Tongue (tissue), 2 donors: ENCODE measurements around the gene MARCHF11. TPM values are rescaled to one million over a fixed set of nuclear protein-coding genes. Genes with fewer than 3 reads are reported as not detected.

Experiments
- DNase-seq: peaks from one replicate; pipeline ENCODE4 v3.0.0-alpha.2; 2015
- total RNA-seq: library from RNA; depleted of rRNA; stranded (reverse); fragments of >200 nt; gene quantifications from one replicate; pipeline ENCODE4 v1.2.3, GENCODE V29; 2014

Gene MARCHF11
- total RNA-seq, 1 donor from 2014 or later: not detected

GRCh38 chr5:16131878-16132277 lies 47.7 kb downstream of the MARCHF11 start:
- no peak for DNase-seq

GRCh38 chr5:16128944-16129343 lies 50.6 kb downstream of the MARCHF11 start:
- no peak for DNase-seq

DNA sequence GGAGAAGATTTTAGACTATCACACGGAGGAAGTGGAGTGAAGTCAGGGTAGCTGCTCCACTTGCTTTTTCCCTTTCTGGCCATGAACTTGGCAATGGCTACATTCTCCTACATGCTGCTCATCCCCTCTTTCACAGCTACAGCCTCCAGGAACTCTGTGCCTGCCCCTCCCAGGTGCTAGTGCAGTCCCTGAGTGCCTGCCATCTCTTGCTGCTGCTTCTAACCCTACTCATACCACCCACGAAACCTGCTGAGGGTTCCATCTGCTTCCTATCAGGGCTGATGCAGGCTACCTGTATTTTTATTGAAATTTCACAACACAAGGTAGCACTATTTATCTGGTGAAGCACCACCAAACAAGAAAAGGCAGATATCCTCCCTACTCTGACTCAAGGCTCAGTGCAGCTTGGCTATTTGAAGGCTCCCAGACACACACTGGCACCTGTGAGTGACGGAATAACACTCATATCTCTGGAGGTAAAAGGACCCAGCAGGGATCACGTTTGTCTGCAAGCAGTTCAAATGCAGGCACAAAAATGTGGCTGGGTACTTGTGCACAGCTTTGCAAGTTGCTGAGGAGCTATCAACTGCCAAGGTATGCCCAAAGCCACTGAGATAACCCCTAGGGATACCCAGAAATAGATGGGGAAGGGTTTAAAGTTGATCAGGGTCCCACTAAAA lies 51.6 kb downstream of the MARCHF11 start:
- DNase-seq: no peak

DNA sequence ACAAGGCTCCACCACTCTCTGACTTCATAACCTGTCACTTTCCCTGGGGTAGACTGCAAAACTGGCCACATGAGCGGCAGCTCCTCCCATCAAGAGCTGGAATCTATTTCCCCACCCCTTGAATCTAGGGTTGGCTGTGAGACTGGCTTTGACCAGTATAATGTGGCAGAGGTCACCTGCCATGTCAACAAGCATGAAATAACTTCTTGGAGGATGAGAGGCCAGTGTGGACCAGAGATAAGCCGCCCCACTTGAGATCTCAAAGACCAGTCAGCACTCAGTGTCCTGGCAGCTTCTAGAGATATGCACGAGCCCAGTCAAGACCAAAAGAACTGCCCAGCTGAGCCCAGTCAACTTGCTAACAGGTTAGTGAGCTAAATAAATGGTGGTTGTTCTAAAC lies 59.0 kb downstream of the MARCHF11 start:
- DNase-seq: no peak

DNA sequence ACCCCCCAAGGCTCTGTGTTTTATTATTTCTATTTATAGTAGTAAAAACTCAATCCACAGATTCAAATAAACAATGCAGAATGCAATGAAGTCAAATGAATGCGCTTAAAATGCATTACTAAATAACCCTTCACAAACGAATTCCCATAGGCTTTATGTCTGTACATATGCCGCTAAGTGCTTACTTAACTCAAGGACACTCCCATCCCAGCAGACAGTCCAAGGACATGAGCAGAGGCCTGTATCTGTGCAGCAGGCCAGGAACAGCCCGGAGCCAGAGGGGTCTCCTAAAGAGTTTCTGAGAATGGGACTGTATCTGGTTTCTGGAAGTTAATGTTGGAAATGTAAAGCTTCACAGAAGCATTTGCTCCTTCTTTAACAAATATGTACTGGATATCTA lies 59.8 kb downstream of the MARCHF11 start:
- DNase-seq: no peak

GRCh38 chr5:16115140-16115539 lies 64.5 kb downstream of the MARCHF11 start:
- DNase-seq: no peak

- no peak for DNase-seq
Measured at GRCh38 chr5:16108418-16108817, 71.2 kb downstream of the MARCHF11 start.

- DNase-seq: no peak
Measured at GRCh38 chr5:16104961-16105360, 74.6 kb downstream of the MARCHF11 start.

GRCh38 chr5:16095612-16096011 lies 84.0 kb downstream of the MARCHF11 start:
- DNase-seq: no peak

DNA sequence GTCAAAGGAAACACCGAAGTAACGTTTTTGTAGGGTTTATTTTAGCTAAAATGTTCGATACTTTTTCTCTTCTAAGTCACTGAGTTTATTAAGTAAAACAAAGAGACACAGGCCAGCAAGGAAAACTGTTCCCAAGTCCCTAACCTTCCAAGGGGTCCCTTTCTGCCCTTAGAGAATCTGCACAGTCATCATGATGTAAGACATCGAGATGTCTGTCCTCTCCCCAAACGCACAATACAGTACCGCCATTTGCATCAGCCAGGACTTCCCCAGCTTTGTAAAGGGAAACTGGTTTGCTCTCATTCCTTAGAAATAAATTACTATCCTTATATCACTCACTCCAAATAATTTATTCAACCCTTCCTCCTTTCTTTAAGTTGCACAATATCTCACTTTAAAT lies 89.3 kb downstream of the MARCHF11 start:
- no peak for DNase-seq

DNA sequence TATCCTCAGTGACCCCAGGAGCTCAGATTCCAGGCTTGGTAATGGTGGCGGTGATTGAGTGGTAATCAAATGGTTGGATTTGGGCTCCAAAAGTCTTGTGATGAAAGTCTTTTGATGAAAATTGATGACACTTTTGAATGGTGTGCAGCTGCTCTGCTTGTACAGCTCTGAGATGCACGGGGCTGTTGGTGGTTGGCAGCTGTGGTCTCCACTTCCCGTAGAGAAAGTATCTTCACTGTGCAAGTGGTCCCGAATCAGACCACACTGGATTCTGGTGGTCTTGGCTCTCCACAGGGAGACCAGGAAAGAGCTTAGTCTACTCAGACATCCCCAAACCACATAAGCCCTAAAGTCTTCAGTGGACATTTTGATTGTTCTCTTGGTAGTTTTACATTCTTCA lies 96.6 kb downstream of the MARCHF11 start:
- no peak for DNase-seq

- no peak for DNase-seq
Measured at GRCh38 chr5:16082053-16082452, 97.5 kb downstream of the MARCHF11 start.

DNA sequence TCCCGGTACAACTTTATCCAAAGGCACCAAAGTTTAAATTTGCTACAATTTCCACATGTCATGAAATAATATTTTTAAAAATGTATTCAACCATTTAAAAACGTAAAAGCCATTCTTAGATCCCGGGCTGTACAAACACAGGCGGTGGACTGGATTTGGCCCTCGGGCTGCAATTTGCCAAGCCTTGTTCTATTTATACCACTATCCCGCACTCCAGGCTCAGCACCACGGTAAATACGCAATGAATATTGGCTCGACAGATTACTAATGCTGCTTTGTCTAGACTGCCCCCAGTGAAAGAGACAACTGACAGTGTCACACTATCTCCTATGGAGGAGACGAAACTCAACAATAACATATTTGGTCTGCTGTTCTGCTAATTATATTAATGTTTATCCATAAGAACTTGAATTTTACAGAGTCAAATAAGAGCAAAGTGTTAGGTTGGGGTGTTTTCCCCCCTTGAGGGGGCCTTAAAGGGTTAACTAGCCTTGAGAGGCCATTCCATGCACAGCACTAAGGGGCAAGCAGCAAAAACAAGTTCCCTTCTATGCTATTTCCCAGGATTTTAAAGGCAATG lies 98.1 kb downstream of the MARCHF11 start:
- no peak for DNase-seq

DNA sequence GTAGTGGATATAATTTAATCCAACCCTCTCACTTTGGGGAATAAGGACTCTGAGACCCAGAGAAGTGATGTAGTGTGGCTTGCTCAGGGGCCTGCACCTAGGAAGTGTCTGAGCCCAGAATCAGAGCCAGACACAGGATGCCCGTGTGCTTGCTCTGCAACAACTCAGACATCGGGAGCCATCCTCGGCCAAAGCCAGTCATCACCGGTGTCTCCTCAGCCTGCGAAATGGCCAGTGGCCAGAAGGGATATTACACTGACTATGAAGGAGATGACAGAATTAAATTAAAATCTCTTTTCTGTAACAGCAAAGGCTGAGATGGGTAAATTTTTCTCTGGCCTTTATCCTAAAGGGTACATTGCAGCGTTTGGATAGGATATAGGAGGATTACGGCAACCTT lies 102.9 kb downstream of the MARCHF11 start:
- no peak for DNase-seq

- no peak for DNase-seq
Measured at GRCh38 chr5:16074358-16074757, 105.2 kb downstream of the MARCHF11 start.

- DNase-seq: no peak
Measured at GRCh38 chr5:16072616-16073015, 107.0 kb downstream of the MARCHF11 start.

DNA sequence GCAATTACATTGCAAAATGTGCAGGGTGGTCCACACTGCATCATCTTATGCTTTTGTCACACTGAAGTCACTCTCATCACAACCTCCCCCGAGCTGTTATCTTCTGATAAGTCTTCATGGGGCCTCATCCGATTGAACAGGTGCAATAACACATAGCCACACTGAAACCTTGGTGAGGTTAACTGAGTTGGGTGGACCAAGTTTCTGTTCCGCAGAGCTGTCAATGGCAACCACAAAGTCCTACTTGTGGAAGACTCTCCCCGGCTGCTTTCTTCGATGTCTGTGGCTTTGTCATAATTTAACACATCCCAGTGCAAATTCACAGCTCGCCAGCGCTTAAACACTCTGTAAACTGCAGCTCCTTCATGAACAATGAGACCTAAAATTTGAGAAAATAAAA lies 112.2 kb downstream of the MARCHF11 start:
- DNase-seq: no peak

GRCh38 chr5:16066810-16067209 lies 112.8 kb downstream of the MARCHF11 start:
- no peak for DNase-seq

- no peak for DNase-seq
Measured at GRCh38 chr5:16066320-16066719, 113.3 kb downstream of the MARCHF11 start.

DNA sequence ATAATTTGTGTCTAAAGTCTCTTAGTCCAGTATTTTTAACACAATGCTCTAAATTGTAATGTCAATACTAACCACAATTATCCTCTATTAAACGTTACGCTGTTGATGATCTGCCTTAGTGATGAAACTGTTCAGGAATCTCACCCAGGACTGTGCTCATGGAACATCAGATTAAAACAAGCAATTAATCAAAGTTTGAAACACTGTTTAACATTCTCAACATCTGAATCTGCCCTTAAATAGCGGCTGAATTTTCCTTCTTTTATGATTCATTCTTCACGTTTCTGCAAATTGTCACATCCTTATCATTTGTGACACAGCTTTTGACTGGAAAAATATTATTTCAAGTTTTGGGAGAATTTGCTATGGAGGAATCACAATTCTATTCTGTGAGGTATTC lies 113.8 kb downstream of the MARCHF11 start:
- no peak for DNase-seq

DNA sequence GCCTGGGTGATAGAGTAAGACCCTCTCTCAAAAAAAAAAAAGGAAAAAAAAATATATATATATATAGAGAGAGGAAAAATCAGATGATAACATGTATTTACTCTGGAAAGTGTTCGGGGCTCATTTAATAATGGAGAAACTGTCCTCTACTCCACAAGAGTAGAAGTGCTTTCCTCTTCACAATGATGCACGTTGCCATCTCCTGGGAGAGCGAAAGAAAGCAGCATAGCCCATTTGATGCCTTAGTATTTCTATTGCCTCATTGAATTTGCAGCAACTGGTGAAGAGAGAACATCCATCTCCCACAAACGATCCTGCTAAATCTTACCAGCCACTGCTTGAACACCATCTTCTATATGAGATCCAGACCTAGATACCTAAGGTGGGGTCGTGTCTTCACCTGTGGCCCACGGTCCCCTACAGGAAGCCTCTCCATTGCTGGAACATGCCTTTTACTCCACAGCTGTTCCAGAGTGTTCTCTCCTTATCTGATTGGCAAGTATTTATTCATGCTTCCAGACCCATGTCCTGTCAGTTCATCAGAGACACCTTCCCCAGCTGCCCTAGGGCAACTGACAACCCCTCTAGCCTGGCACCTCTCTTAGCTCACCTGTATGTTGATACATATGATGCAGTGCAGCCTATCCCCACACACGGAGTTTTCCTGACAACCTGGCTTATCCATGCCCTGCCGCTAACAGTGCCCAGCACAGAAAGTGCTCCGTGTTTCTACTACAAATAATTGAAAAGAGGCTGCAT lies 115.3 kb downstream of the MARCHF11 start:
- no peak for DNase-seq

- no peak for DNase-seq
Measured at GRCh38 chr5:16061163-16061562, 118.4 kb downstream of the MARCHF11 start.

DNA sequence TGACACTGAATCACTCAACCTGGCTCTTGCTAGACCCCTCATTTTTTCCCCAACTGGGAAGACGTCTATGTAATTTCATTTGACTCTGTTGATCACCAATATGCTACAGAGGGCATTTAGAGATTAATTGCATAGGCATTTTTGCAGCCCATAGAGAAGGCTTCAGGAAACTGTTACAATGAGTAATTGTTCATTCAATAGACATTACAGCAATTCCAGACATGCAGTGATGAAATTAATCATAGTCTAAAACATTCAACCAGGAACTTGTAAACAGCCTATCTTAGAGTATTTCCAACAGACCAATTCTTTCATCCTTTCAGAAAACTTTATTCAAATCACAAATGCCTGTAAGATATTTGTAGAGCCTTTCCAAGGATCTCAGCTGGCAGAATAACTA lies 122.3 kb downstream of the MARCHF11 start:
- no peak for DNase-seq
